Astrocyte of the cerebellum (primary cell): Measurements from ENCODE around the gene ANKRD49.
"Not testable (repeated sequence)": the region's sequence is repeated elsewhere in the genome, so short reads cannot be mapped to it uniquely, and the experiment has no call there.

ENCODE experiments used
- DNase-seq: peaks from one replicate; pipeline ENCODE4 v3.0.0-alpha.2; 2011; ENCODE audit warnings: low read depth
- H3K4me3 ChIP-seq: 2 replicates; pipeline ENCODE4 v1.5.1; 2011; ENCODE audit warnings: mild to moderate bottlenecking, low read depth, low read length, moderate library complexity
- in situ Hi-C: cut with HindIII; loops from 2 replicates; pipeline ENCODE4 v1.10.0; 2017; ENCODE audit warnings: low sequenced_read_pairs
- TF ChIP-seq, protein P1 (sequence below): IDR thresholded peaks from 2 replicates; pipeline ENCODE4 v1.5.1; 2012; ENCODE audit warnings: low read length, low read depth, moderate library complexity, mild to moderate bottlenecking; ENCODE audit errors: missing control alignments

The ANKRD49 gene

DNA sequence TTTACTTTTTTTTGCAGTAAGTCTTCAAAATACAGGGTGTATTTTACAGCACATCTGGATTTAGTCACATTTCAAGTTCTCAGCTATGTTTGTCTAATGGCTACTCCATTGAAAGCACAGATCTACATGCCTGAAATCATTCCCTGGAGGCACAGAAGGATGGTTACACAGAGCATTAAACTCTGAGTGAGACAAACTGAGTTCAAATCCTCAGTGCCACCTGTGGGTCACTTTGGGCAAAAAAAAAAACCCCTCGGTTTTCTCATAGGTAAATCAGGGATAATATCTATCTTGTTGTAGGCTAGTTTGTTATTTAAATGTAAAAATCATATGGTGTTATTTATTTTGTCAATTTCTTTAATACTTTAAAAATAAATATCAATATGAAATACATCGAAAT, 7.7 kb downstream of the ANKRD49 start:
- H3K4me3 ChIP-seq, result no peak overlapping the region
- DNase-seq, result no peak
- in situ Hi-C loops, result no loop called here
- TF ChIP-seq, protein P1, sequence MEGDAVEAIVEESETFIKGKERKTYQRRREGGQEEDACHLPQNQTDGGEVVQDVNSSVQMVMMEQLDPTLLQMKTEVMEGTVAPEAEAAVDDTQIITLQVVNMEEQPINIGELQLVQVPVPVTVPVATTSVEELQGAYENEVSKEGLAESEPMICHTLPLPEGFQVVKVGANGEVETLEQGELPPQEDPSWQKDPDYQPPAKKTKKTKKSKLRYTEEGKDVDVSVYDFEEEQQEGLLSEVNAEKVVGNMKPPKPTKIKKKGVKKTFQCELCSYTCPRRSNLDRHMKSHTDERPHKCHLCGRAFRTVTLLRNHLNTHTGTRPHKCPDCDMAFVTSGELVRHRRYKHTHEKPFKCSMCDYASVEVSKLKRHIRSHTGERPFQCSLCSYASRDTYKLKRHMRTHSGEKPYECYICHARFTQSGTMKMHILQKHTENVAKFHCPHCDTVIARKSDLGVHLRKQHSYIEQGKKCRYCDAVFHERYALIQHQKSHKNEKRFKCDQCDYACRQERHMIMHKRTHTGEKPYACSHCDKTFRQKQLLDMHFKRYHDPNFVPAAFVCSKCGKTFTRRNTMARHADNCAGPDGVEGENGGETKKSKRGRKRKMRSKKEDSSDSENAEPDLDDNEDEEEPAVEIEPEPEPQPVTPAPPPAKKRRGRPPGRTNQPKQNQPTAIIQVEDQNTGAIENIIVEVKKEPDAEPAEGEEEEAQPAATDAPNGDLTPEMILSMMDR, result no peak

DNA sequence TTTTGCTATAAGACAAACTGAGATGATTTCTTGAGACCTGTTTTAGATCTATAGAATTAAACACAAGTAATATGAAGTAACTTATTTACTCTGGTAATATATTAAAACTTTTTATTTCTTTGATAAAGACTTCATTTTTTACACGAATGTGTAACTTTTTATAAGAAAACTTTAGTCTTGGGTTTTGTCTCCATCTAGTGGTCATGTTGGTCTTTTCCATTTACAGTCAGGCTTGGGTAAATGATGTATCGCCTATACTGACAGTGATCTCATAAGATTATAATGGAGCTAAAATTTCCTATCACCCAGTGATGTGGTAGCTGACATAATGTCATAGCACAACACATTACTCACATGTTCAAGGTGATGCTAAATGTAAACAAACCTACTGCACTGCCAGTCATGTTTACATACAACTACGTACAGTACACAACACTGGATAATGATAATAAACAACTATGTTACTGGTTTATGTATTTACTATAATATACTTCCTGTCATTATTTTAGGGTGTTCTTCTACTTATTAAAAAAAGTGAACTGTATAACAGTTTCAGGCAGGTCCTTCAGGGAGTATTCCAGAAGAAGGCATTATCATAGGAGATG, 11.0 kb downstream of the ANKRD49 start:
- in situ Hi-C loops, result no loop called here
- TF ChIP-seq, protein P1, result peak; percentile 43
- no peak overlapping the region for H3K4me3 ChIP-seq
- peak; percentile 62 for DNase-seq

- not testable (repeated sequence) for H3K4me3 ChIP-seq
These were observed 12.7 kb downstream of the ANKRD49 start for GRCh38 chr11:94506513-94506912.

DNA sequence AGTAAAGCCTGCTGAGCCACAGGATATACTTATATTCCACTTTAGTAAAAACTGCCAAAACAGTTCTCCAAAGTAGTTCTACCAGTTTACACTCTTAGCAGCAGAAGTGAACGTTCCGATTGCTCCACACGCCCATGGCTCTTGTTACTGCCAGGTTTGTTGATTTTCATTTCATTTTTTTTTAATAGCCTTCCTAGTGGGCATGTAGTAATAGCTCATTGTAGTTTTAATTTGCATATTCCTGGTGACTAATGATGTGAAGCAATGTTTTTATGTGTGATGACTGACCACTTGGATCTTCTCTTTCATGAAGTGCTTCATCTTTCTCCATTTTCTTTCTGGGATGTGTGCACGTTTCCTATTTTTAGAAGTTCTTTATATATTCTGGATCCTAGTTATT, 13.7 kb downstream of the ANKRD49 start:
- no peak for DNase-seq
- H3K4me3 ChIP-seq, result no peak overlapping the region
- TF ChIP-seq, protein P1, result no peak
- in situ Hi-C loops, result no loop called here

More at GRCh38 chr11:94506513-94506912, 12.7 kb downstream of the ANKRD49 start:
- DNase-seq, in situ Hi-C loops: not testable (repeated sequence)

DNA sequence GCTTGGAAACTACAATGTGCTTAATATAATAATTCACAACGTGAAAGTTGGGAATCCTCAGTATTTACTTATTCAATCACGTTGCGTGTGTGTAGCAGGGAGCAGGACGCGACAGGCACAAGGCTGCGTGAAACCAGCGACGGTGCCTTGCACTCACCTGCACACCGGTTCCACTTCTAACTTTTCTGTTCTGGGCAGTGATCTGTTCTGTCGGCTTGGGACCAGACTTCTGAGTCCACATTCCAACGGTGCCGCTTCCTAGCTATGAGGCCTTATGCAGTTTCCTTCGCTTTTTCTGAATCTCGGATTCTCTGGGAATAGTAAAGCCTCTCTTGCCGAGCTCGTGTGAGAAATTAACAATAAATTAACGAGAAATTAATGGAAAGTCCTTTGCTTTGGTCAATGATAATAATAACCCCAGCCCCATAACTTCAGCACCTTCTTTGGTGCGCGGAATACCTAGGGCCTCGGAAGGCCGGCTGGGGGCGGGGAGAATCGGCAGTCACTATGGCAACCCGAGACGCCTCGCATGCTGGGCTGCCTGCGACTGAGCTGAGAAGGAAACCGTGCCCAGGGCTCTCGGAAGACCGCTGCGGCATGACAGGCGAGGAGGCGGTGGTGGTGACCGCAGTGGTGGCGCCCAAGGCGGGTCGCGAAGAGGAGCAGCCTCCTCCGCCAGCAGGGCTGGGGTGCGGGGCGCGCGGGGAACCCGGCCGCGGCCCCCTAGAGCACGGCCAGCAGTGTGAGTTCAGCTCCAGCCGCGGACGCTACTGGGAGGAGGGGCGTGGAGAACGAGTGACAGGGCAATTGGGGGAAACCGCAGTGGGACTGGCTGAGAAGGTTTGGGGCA, 18.4 kb downstream of the ANKRD49 start, which contains the start of gene C11orf97:
C11orf97 (plus strand) TSS at position 530 of the 850 bp plus-strand sequence; CDS start at position 598, 68 bp downstream.
- in situ Hi-C loops, result no loop called here
- H3K4me3 ChIP-seq, result peak within 1 kb of the TSS; percentile 53
- no peak for DNase-seq
- TF ChIP-seq, protein P1, result no peak

DNA sequence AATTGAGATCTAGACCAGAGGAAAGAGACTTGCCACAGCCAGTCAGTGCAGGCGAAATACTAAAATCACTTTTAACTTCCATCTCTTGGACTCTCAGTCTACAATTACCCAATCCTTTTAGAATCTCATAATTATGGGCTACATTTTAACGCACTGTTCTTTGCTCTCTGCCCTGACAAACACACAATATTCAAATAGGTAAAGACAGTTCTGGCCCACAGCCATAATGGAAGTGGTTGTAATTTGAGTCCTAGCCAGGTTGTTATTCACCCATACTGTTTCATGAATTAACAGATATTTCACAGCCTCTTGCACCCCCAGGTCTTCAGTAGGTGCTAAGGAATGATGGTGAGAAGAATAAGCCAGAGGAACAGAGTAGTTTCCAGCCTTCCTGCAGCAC, 19.3 kb downstream of the ANKRD49 start:
- H3K4me3 ChIP-seq, result no peak overlapping the region
- in situ Hi-C loops, result no loop called here
- no peak for DNase-seq
- TF ChIP-seq, protein P1, result no peak

- no peak for DNase-seq
- no peak overlapping the region for H3K4me3 ChIP-seq
- TF ChIP-seq, protein P1, result no peak
- in situ Hi-C loops, result no loop called here
These were observed 21.6 kb downstream of the ANKRD49 start for GRCh38 chr11:94515398-94515797.
